Natural killer cell (primary cell): ENCODE results near the gene UBE2QL1. TPM values are rescaled to one million over a fixed set of nuclear protein-coding genes. Genes with fewer than 3 reads are reported as not detected.

ENCODE experiments used
- ATAC-seq, 3 donors: fragments of 150-1000 bp in 2 of 3; fragments of 200-7000 bp in 1 of 3; cut with Tn5 transposase; 1 replicate in 1 of 3; 2 replicates in 2 of 3; pipeline ENCODE4 v1.10.0; 2021; ENCODE audit warnings: mild to moderate bottlenecking in 2 of 3, moderate library complexity in 2 of 3
- DNase-seq, 2 donors: peaks; one replicate each; pipeline versions ENCODE4 v3.0.0 to v3.0.0-alpha.2; 2013 to 2021; ENCODE audit warnings: mixed read lengths in 1 of 2
- H3K27ac ChIP-seq: one replicate; pipeline ENCODE4 v1.5.1; 2013; ENCODE audit warnings: mild to moderate bottlenecking, low read length
- H3K27me3 ChIP-seq: one replicate; pipeline ENCODE4 v1.6.1; 2013; ENCODE audit warnings: low read length; ENCODE audit not compliant: control insufficient read depth, insufficient read depth
- H3K36me3 ChIP-seq: one replicate; pipeline ENCODE4 v1.6.1; 2013; ENCODE audit warnings: low read length; ENCODE audit not compliant: control insufficient read depth, insufficient read depth
- H3K4me1 ChIP-seq: one replicate; pipeline ENCODE4 v1.6.1; 2013; ENCODE audit warnings: low read length; ENCODE audit not compliant: control insufficient read depth, insufficient read depth
- H3K4me3 ChIP-seq: one replicate; pipeline ENCODE4 v1.5.1; 2013; ENCODE audit warnings: low read length
- H3K9me3 ChIP-seq: one replicate; pipeline ENCODE4 v1.6.1; 2013; ENCODE audit warnings: low read length; ENCODE audit not compliant: control insufficient read depth, insufficient read depth
- H3K27ac Mint-ChIP-seq, 2 donors: one replicate each; pipeline ENCODE4 v1.8.0; 2022; ENCODE audit warnings: mild to moderate bottlenecking in 2 of 2, mixed read lengths in 2 of 2, moderate library complexity in 1 of 2
- H3K27me3 Mint-ChIP-seq, 2 donors: one replicate each; pipeline ENCODE4 v1.8.0; 2022; ENCODE audit warnings: low read depth in 2 of 2, mixed read lengths in 2 of 2
- H3K36me3 Mint-ChIP-seq: one replicate; pipeline ENCODE4 v1.8.0; 2022; ENCODE audit warnings: mixed read lengths
- H3K4me1 Mint-ChIP-seq, 2 donors: one replicate each; pipeline ENCODE4 v1.8.0; 2022; ENCODE audit warnings: mixed read lengths in 2 of 2
- H3K4me3 Mint-ChIP-seq: one replicate; pipeline ENCODE4 v1.8.0; 2022; ENCODE audit warnings: mild to moderate bottlenecking, moderate library complexity, mixed read lengths
- H3K9me3 Mint-ChIP-seq, 2 donors: one replicate each; pipeline ENCODE4 v1.8.0; 2022; ENCODE audit warnings: mixed read lengths in 2 of 2
- WGBS: methylation state at CpG from one replicate; pipeline ENCODE4 v1.1.7; 2013; ENCODE audit warnings: missing lambda C conversion rate; ENCODE audit not compliant: insufficient coverage; 5-methylcytosine and 5-hydroxymethylcytosine counted together
- intact Hi-C: fragments of 100-400 bp; cut with micrococcal nuclease; formaldehyde crosslinking; loops from one replicate; pipeline ENCODE4 v1.14.2; 2022
- total RNA-seq, 4 donors: library from RNA; stranded (reverse); fragments of 120-200 nt in 1 of 4; gene quantifications; one replicate each; pipeline versions ENCODE4 v1.2.3 to v1.2.4, GENCODE V29; 2013 to 2022
- TF ChIP-seq, protein P1 (sequence below): fragments of 200-600 bp; IDR thresholded peaks from one replicate; pipeline ENCODE4 v1.8.0; 2022; ENCODE audit warnings: antibody characterized with exemption

The UBE2QL1 gene
- total RNA-seq, 3 donors from 2014 or later (not counting 1 experiment from before 2014, with no cell fraction given): not detected

DNA sequence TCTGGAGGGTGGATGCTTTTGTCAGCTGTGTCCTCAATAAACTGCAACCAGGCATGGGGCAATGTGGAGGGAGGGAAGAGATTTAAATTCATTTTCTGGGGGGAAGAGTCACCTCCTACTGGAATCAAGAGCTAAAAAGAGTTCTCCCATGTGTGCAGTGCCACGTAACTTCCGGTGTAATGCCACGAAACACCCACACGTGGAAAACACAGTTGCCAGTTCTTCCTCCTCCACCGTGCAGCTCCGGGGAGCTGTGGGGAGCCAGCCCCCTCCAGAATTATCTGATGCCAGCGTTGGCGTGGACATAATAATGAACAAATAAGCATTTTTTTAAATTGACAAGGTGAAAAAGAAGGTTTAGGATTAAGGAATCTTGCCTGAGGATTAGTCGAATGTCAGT lies 38.2 kb upstream of the UBE2QL1 start:
- TF ChIP-seq, protein P1, sequence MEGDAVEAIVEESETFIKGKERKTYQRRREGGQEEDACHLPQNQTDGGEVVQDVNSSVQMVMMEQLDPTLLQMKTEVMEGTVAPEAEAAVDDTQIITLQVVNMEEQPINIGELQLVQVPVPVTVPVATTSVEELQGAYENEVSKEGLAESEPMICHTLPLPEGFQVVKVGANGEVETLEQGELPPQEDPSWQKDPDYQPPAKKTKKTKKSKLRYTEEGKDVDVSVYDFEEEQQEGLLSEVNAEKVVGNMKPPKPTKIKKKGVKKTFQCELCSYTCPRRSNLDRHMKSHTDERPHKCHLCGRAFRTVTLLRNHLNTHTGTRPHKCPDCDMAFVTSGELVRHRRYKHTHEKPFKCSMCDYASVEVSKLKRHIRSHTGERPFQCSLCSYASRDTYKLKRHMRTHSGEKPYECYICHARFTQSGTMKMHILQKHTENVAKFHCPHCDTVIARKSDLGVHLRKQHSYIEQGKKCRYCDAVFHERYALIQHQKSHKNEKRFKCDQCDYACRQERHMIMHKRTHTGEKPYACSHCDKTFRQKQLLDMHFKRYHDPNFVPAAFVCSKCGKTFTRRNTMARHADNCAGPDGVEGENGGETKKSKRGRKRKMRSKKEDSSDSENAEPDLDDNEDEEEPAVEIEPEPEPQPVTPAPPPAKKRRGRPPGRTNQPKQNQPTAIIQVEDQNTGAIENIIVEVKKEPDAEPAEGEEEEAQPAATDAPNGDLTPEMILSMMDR: no peak
- peaks cover 11 to 23% of the 10 kb centered on the region in 2 donors for H3K27me3 Mint-ChIP-seq

DNA sequence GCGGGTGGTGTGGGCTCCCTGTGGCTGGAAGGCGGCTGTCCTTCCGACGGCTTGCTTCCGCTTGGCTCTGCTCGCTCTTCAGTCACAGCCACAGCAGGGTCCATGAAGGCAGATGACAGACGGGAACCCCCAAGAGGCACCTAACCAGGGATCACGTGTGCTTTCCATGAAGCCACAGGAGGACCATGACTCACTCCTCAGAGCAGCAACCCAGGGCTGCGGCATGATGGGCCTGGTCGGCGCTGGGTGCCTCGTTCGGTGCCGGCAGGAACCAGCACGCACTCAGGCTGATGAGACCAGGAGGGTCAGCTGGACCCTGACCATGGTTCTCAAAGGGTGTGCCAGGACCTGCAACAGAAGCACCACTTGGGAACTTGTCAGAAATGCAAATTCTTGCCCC lies 37.5 kb upstream of the UBE2QL1 start:
- H3K4me3 Mint-ChIP-seq: no peak overlapping the region

More for the DNA sequence above, 38.2 kb upstream of the UBE2QL1 start:
- DNase-seq: no peak
- Histone ChIP-seq H3K27me3 (peaks cover 3% of the 10 kb centered on the region), H3K27ac (no peak overlapping the region), H3K9me3 (no peaks in the 10 kb centered on the region), H3K4me1 (no peaks in the 10 kb centered on the region), H3K36me3 (no peaks in the 10 kb centered on the region), H3K4me3 (no peak overlapping the region)
- Mint-ChIP-seq H3K4me3 (no peak overlapping the region), H3K9me3 (no peaks in the 10 kb centered on the region), H3K36me3 (no peaks in the 10 kb centered on the region), H3K27ac (no peak overlapping the region), H3K4me1 (no peaks in the 10 kb centered on the region)
- WGBS: 94% methylated on average over 9 of the region's 9 CpGs
- intact Hi-C loops: no loop called here
- no peak for ATAC-seq

DNA sequence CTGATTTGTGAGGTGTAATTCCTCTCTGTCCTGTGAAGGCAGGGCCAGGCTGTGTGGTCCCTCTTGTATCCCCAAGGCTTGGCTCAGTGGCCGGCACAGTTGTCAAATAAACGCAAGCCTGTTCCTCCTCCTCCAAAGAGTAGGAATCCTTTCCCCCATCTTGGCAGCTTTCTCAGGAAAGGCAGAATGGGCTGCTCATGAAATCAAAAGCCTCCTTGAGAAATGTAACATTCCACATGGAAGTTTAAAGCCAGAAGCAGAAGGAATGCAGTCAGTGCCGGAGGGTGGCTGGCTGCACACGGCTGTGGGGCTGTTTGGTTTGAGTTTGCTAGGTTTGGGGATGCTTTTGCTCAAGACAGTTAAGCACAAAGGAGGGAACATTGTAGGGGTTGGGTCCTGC lies 35.8 kb upstream of the UBE2QL1 start:
- TF ChIP-seq, protein P1: no peak
- no peak overlapping the region for H3K27ac Mint-ChIP-seq
- H3K36me3 Mint-ChIP-seq: no peaks in the 10 kb centered on the region
- no peaks in the 10 kb centered on the region for H3K4me1 Mint-ChIP-seq
- intact Hi-C loops: no loop called here
- H3K9me3 Mint-ChIP-seq: no peaks in the 10 kb centered on the region
- Histone ChIP-seq H3K4me3 (no peak overlapping the region), H3K36me3 (no peaks in the 10 kb centered on the region), H3K9me3 (no peaks in the 10 kb centered on the region), H3K27me3 (peaks cover 3% of the 10 kb centered on the region), H3K4me1 (no peaks in the 10 kb centered on the region), H3K27ac (no peak overlapping the region)
- ATAC-seq (no peak), DNase-seq (no peak)
- no peak overlapping the region for H3K4me3 Mint-ChIP-seq
- 85% methylated on average over 4 of the region's 4 CpGs for WGBS
- H3K27me3 Mint-ChIP-seq: peaks cover 7 to 13% of the 10 kb centered on the region in 2 donors

More for the DNA sequence above, 37.5 kb upstream of the UBE2QL1 start:
- ATAC-seq (no peak), DNase-seq (no peak)
- no peak overlapping the region for H3K27ac Mint-ChIP-seq
- H3K27me3 Mint-ChIP-seq: peaks cover 12 to 23% of the 10 kb centered on the region in 2 donors
- no peaks in the 10 kb centered on the region for H3K36me3 Mint-ChIP-seq
- H3K4me1 ChIP-seq: no peaks in the 10 kb centered on the region
- H3K27me3 ChIP-seq: peaks cover 3% of the 10 kb centered on the region
- H3K27ac ChIP-seq: no peak overlapping the region
- H3K9me3 ChIP-seq: no peaks in the 10 kb centered on the region
- intact Hi-C loops: no loop called here
- no peak overlapping the region for H3K4me3 ChIP-seq
- H3K36me3 ChIP-seq: no peaks in the 10 kb centered on the region
- H3K9me3 Mint-ChIP-seq: no peaks in the 10 kb centered on the region
- 95% methylated on average over 15 of the region's 15 CpGs for WGBS
- no peaks in the 10 kb centered on the region for H3K4me1 Mint-ChIP-seq
- TF ChIP-seq, protein P1: no peak

DNA sequence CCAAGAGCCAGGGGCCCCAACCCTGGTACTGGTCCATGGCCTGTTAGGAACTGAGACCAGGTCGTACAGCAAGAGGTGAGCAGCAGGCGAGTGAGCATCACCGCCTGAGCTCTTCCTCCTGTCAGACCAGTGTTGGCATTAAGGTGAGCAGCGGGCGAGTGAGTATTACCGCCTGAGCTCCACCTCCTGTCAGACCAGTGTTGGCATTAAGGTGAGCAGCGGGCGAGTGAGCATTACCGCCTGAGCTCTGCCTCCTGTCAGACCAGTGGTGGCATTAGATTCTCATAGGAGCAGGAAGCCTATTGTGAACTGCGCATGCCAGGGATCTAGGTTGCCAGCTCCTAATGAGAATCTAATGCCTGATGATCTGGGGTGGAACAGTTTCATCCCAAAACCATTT lies 31.0 kb upstream of the UBE2QL1 start:
- intact Hi-C loops: no loop called here
- Mint-ChIP-seq H3K4me1 (no peaks in the 10 kb centered on the region), H3K27me3 (peaks cover 10 to 18% of the 10 kb centered on the region in 2 donors), H3K9me3 (no peaks in the 10 kb centered on the region), H3K4me3 (no peak overlapping the region), H3K27ac (no peak overlapping the region), H3K36me3 (no peaks in the 10 kb centered on the region)
- H3K9me3 ChIP-seq: no peaks in the 10 kb centered on the region
- no peak overlapping the region for H3K4me3 ChIP-seq
- H3K27ac ChIP-seq: no peak overlapping the region
- no peaks in the 10 kb centered on the region for H3K36me3 ChIP-seq
- TF ChIP-seq, protein P1: no peak
- no peaks in the 10 kb centered on the region for H3K4me1 ChIP-seq
- ATAC-seq (no peak), DNase-seq (no peak)
- 94% methylated on average over 10 of the region's 10 CpGs for WGBS
- H3K27me3 ChIP-seq: peaks cover 3% of the 10 kb centered on the region
